Measurements from ENCODE around the gene GPR87. TPM values are rescaled to one million over a fixed set of nuclear protein-coding genes. Genes with fewer than 3 reads are reported as not detected.

The GPR87 gene
- total and polyA plus RNA-seq, 2 of the 4 experiments (the other 2 are of a cell fraction) = 0.26 to 0.36 TPM

- Histone ChIP-seq H3K18ac (ENCODE audit: low read depth, low read length) (no peak overlapping the region), H3K4ac (ENCODE audit: low read depth, low read length) (no peak overlapping the region), H3K4me2 (ENCODE audit: low read depth, low read length) (no peak overlapping the region), H4K8ac (ENCODE audit: low read depth in 2 of 2, low read length in 2 of 2) (no peak overlapping the region), H3K56ac (ENCODE audit: extremely low read depth, insufficient read depth, low read length) (no peak overlapping the region), H2AK5ac (ENCODE audit: low read depth, low read length) (no peak overlapping the region), H3K9me1 (ENCODE audit: insufficient read depth, low read length) (no peaks in the 10 kb centered on the region), H3K9ac (ENCODE audit: low read depth, low read length) (no peak overlapping the region), H3K27me3 (ENCODE audit: control insufficient read depth, insufficient read depth, low read length) (no peaks in the 10 kb centered on the region), H4K5ac (ENCODE audit: low read depth, low read length) (no peak overlapping the region), H3K14ac (replicated peaks; ENCODE audit: low read depth, low read length) (no peak overlapping the region), H3K23ac (ENCODE audit: low read depth, low read length) (no peak overlapping the region), H3K27ac (ENCODE audit: insufficient read depth, low read length) (no peak overlapping the region), H3K4me1 (ENCODE audit: control insufficient read depth, insufficient read depth, low read length) (peaks cover 2% of the 10 kb centered on the region; the same call in 1 of the 2 replicates), H3K9me3 (ENCODE audit: control insufficient read depth, insufficient read depth, low read length) (no peaks in the 10 kb centered on the region), H4K91ac (ENCODE audit: insufficient read depth, low read depth, low read length) (no peak overlapping the region), H2BK20ac (ENCODE audit: low read depth, low read length) (no peak overlapping the region), H2BK5ac (ENCODE audit: low read depth, low read length, poor library complexity, severe bottlenecking) (no peak overlapping the region), H2BK120ac (ENCODE audit: low read depth, low read length) (no peak overlapping the region), H2AK9ac (replicated peaks; ENCODE audit: low read depth, low read length, poor library complexity) (no peak overlapping the region), H2BK15ac (ENCODE audit: low read depth, low read length) (no peak overlapping the region), H3K4me3 (ENCODE audit: insufficient read depth, low read depth, low read length) (no peak overlapping the region), H2AFZ (replicated peaks; ENCODE audit: low read length, poor library complexity) (no peak overlapping the region), H3K36me3 (ENCODE audit: control insufficient read depth, insufficient read depth, low read length) (no peaks in the 10 kb centered on the region), H3K79me1 (ENCODE audit: low read depth in 1 of 2, low read length in 2 of 2) (no peaks in the 10 kb centered on the region), H4K20me1 (ENCODE audit: insufficient read depth, low read length) (no peaks in the 10 kb centered on the region)
- no TSS peak for BruUV-seq (replicated peaks)
- in situ Hi-C loops (cut with MboI; ENCODE audit: low sequenced_read_pairs) = no loop called here
- ChIA-PET CTCF (interaction anchor here (0.5 kb wide), 1 partner anchor 565 kb away, joined by 5 read pairs; no protein-coding TSS in a partner anchor), POLR2A (ENCODE audit: unreplicated experiment) (no interaction called here)
- intact Hi-C loops (cut with micrococcal nuclease) = no loop called here
- no peak for TF ChIP-seq RFX5 (IDR thresholded peaks at IDR 0.05; ENCODE audit: low read depth, low read length)
- no peak for TF ChIP-seq CHD1 (IDR thresholded peaks at IDR 0.05; ENCODE audit: low read depth, low read length)
- no peak for TF ChIP-seq MAZ (IDR thresholded peaks at IDR 0.05; ENCODE audit: borderline replicate concordance, low read depth, low read length)
- TF ChIP-seq CTCF (conservative IDR thresholded peaks at IDR 0.05; ENCODE audit: low read depth, low read length) = no peak
- TF ChIP-seq USF2 (IDR thresholded peaks at IDR 0.05; ENCODE audit: low read depth, low read length) = no peak
- no peak for TF ChIP-seq SMC3 (IDR thresholded peaks at IDR 0.05; ENCODE audit: low read depth, low read length)
- no peak for TF ChIP-seq MXI1 (IDR thresholded peaks at IDR 0.05; ENCODE audit: borderline replicate concordance, low read depth, low read length)
- no peak for TF ChIP-seq NFE2L2 (IDR thresholded peaks at IDR 0.05; ENCODE audit: low read depth, low read length)
- TF ChIP-seq MAFK (IDR thresholded peaks at IDR 0.05; ENCODE audit: low read depth, low read length) = no peak
- TF ChIP-seq FOS (IDR thresholded peaks at IDR 0.05; ENCODE audit: low read depth, low read length) = no peak
- TF ChIP-seq RAD21 (IDR thresholded peaks at IDR 0.05; ENCODE audit: low read length) = no peak
- TF ChIP-seq CEBPB (IDR thresholded peaks at IDR 0.05; ENCODE audit: low read depth, low read length) = no peak
- no peak for TF ChIP-seq RCOR1 (IDR thresholded peaks at IDR 0.05; ENCODE audit: insufficient replicate concordance, low read length)
- no peak for TF ChIP-seq BHLHE40 (IDR thresholded peaks at IDR 0.05; ENCODE audit: low read depth, low read length)
- no peak for TF ChIP-seq ELK1 (IDR thresholded peaks at IDR 0.05; ENCODE audit: borderline replicate concordance, low read depth, low read length)
- no peak for TF ChIP-seq POLR2A (IDR thresholded peaks at IDR 0.05; ENCODE audit: low read depth, low read length)
- no peak; the same call in 1 of the 2 replicates for ATAC-seq (ENCODE audit: low read depth)
- dilution Hi-C loops (cut with HindIII; ENCODE audit: low sequenced_read_pairs, unreplicated experiment) = no loop called here
- peak; percentile 20 for DNase-seq
Observed at GRCh38 chr3:151330899-151331298, 14.3 kb upstream of the GPR87 start.

Data from IMR-90 (cell line).